Hepatocyte (in vitro differentiated cells): ENCODE results near the gene SORL1. TPM values are rescaled to one million over a fixed set of nuclear protein-coding genes. Genes with fewer than 3 reads are reported as not detected.

ENCODE experiments used
- DNase-seq: peaks from one replicate; pipeline ENCODE4 v3.0.0-alpha.2; 2016; ENCODE audit warnings: low spot score
- H2AFZ ChIP-seq: fragments of 200-600 bp; sonication (generic); 2 replicates; pipeline ENCODE4 v1.6.0; 2016; ENCODE audit warnings: antibody characterized with exemption, mild to moderate bottlenecking
- H3K27ac ChIP-seq: fragments of 200-600 bp; sonication (generic); 2 replicates; pipeline ENCODE4 v1.5.1; 2016; ENCODE audit warnings: mild to moderate bottlenecking
- H3K27me3 ChIP-seq: fragments of 200-600 bp; sonication (generic); 2 replicates; pipeline ENCODE4 v1.6.1; 2016
- H3K36me3 ChIP-seq: fragments of 200-600 bp; sonication (generic); replicated peaks from 2 replicates; pipeline ENCODE4 v1.5.1; 2016; ENCODE audit warnings: low read depth; ENCODE audit not compliant: insufficient read depth
- H3K4me1 ChIP-seq: fragments of 200-600 bp; sonication (generic); 2 replicates; pipeline ENCODE4 v1.5.1; 2016; ENCODE audit warnings: mild to moderate bottlenecking, moderate library complexity; ENCODE audit not compliant: insufficient read depth
- H3K4me2 ChIP-seq: fragments of 200-600 bp; sonication (generic); 2 replicates; pipeline ENCODE4 v1.6.0; 2016
- H3K4me3 ChIP-seq: fragments of 200-600 bp; sonication (generic); 2 replicates; pipeline ENCODE4 v1.5.1; 2016; ENCODE audit warnings: mild to moderate bottlenecking
- H3K79me2 ChIP-seq: fragments of 200-600 bp; sonication (generic); 2 replicates; pipeline ENCODE4 v1.6.0; 2017; ENCODE audit warnings: mild to moderate bottlenecking
- H3K9me2 ChIP-seq: fragments of 200-600 bp; sonication (generic); replicated peaks from 2 replicates; pipeline ENCODE4 v1.6.0; 2017; ENCODE audit warnings: mild to moderate bottlenecking; ENCODE audit not compliant: insufficient read depth
- H3K9me3 ChIP-seq: fragments of 200-600 bp; sonication (generic); 2 replicates; pipeline ENCODE4 v1.5.1; 2016; ENCODE audit warnings: low read depth, mild to moderate bottlenecking
- H4K20me1 ChIP-seq: fragments of 200-600 bp; sonication (generic); 2 replicates; pipeline ENCODE4 v1.6.0; 2016; ENCODE audit warnings: mild to moderate bottlenecking; ENCODE audit not compliant: insufficient read depth, poor library complexity, severe bottlenecking
- CTCF ChIP-seq: fragments of 200-600 bp; sonication (generic); IDR thresholded peaks from 2 replicates; pipeline ENCODE4 v1.5.1; 2016; ENCODE audit warnings: antibody characterized with exemption, mild to moderate bottlenecking; ENCODE audit not compliant: poor library complexity
- EZH2 ChIP-seq: fragments of 200-600 bp; sonication (generic); IDR thresholded peaks from 2 replicates; pipeline ENCODE4 v1.6.1; 2016; ENCODE audit warnings: antibody characterized with exemption, mild to moderate bottlenecking, borderline replicate concordance
- EZH2phosphoT487 ChIP-seq: fragments of 200-600 bp; sonication (generic); IDR thresholded peaks from one replicate; pipeline ENCODE4 v1.6.1; 2018; ENCODE audit warnings: antibody characterized with exemption, mild to moderate bottlenecking, low read depth, moderate library complexity; ENCODE audit not compliant: unreplicated experiment, severe bottlenecking
- WGBS: methylation state at CpG from one replicate; pipeline ENCODE4 v1.1.6; 2016; ENCODE audit warnings: low lambda C conversion rate; ENCODE audit errors: missing lambda C conversion rate; 5-methylcytosine and 5-hydroxymethylcytosine counted together
- polyA plus RNA-seq: library from polyadenylated mRNA; unstranded; fragments of >200 nt; fragmentation: Nextera tagmentation; extraction: Ambion mirVana; gene quantifications from 2 replicates; pipeline ENCODE4 v1.2.1, GENCODE V29; 2016
- total RNA-seq: library from RNA; depleted of rRNA; stranded (reverse); fragments of >200 nt; gene quantifications from 2 replicates; pipeline ENCODE4 v1.2.3, GENCODE V29; 2014

The SORL1 gene
- total and polyA plus RNA-seq, 2 experiments from 2014 or later, result 13.5 to 26.5 TPM

- Histone ChIP-seq H3K4me3 (no peak overlapping the region), H3K4me2 (no peak overlapping the region), H2AFZ (no peak overlapping the region), H3K4me1 (no peaks in the 10 kb centered on the region), H3K9me3 (no peaks in the 10 kb centered on the region), H3K27ac (no peak overlapping the region), H3K79me2 (no peaks in the 10 kb centered on the region), H4K20me1 (no peaks in the 10 kb centered on the region), H3K27me3 (no peaks in the 10 kb centered on the region), H3K9me2 (no peaks in the 10 kb centered on the region), H3K36me3 (no peaks in the 10 kb centered on the region)
- DNase-seq, result no peak
- 94% methylated on average over 13 of the region's 13 CpGs for WGBS
- no peak for TF ChIP-seq EZH2phosphoT487
- no peak for TF ChIP-seq CTCF
- no peak for TF ChIP-seq EZH2
These were observed 152.0 kb downstream of the SORL1 start for GRCh38 chr11:121604152-121604551.

- H3K36me3 ChIP-seq, result no peaks in the 10 kb centered on the region
- H3K4me3 ChIP-seq, result no peak overlapping the region
These were observed 154.2 kb downstream of the SORL1 start for GRCh38 chr11:121606354-121606753.

GRCh38 chr11:121607341-121607740, 155.2 kb downstream of the SORL1 start:
- 61% methylated on average over 5 of the region's 5 CpGs for WGBS
- no peak for DNase-seq
- Histone ChIP-seq H3K27ac (no peak overlapping the region), H3K4me3 (no peak overlapping the region), H3K9me2 (no peaks in the 10 kb centered on the region), H3K27me3 (no peaks in the 10 kb centered on the region), H3K4me1 (no peaks in the 10 kb centered on the region), H3K4me2 (no peak overlapping the region), H3K79me2 (no peaks in the 10 kb centered on the region), H3K36me3 (no peaks in the 10 kb centered on the region), H2AFZ (no peak overlapping the region), H4K20me1 (no peaks in the 10 kb centered on the region), H3K9me3 (no peaks in the 10 kb centered on the region)
- TF ChIP-seq CTCF, result no peak
- TF ChIP-seq EZH2phosphoT487, result no peak
- no peak for TF ChIP-seq EZH2

More at GRCh38 chr11:121606354-121606753, 154.2 kb downstream of the SORL1 start:
- TF ChIP-seq CTCF, result no peak
- no peak for TF ChIP-seq EZH2phosphoT487
- no peak for TF ChIP-seq EZH2
- WGBS, result 97% methylated on average over 4 of the region's 4 CpGs
- no peaks in the 10 kb centered on the region for H3K79me2 ChIP-seq
- H3K4me2 ChIP-seq, result no peak overlapping the region
- no peaks in the 10 kb centered on the region for H3K9me2 ChIP-seq
- no peak overlapping the region for H3K27ac ChIP-seq
- H3K4me1 ChIP-seq, result no peaks in the 10 kb centered on the region
- no peak overlapping the region for H2AFZ ChIP-seq
- no peaks in the 10 kb centered on the region for H4K20me1 ChIP-seq
- no peak for DNase-seq
- no peaks in the 10 kb centered on the region for H3K27me3 ChIP-seq
- H3K9me3 ChIP-seq, result no peaks in the 10 kb centered on the region
